Keratinocyte (primary cell): ENCODE results near the gene P2RX2. TPM values are rescaled to one million over a fixed set of nuclear protein-coding genes. Genes with fewer than 3 reads are reported as not detected.

Source experiments
- DNase-seq: peaks from one replicate; pipeline ENCODE4 v3.0.0-alpha.2; 2011; ENCODE audit warnings: low read depth, missing footprints, low spot score
- FAIRE-seq: peaks from 2 replicates; lab custom pipeline; 2011; peaks lifted over from hg19 to GRCh38; lab: Jason Lieb, UNC
- H2AFZ ChIP-seq: 2 replicates; pipeline ENCODE4 v1.6.0; 2012; ENCODE audit warnings: low read length, control low read depth, inconsistent platforms; ENCODE audit not compliant: control insufficient read depth
- H3K27ac ChIP-seq: 2 replicates; pipeline ENCODE4 v1.5.1; 2011; ENCODE audit warnings: low read length; ENCODE audit not compliant: control insufficient read depth, insufficient read depth
- H3K27me3 ChIP-seq: 3 replicates; pipeline ENCODE4 v1.6.0; 2011; ENCODE audit warnings: low read length; ENCODE audit not compliant: control insufficient read depth, insufficient read depth; ENCODE audit errors: extremely low read depth
- H3K36me3 ChIP-seq, 2 experiments: 2 replicates in 1 of 2; 3 replicates in 1 of 2; pipeline ENCODE4 v1.5.1; 2011; ENCODE audit warnings: low read length in 2 of 2, mild to moderate bottlenecking in 1 of 2; ENCODE audit not compliant: control insufficient read depth in 2 of 2, insufficient read depth in 2 of 2; ENCODE audit errors: extremely low read depth in 1 of 2
- H3K4me1 ChIP-seq: 3 replicates; pipeline ENCODE4 v1.5.1; 2011; ENCODE audit warnings: low read length; ENCODE audit not compliant: control insufficient read depth, insufficient read depth; ENCODE audit errors: extremely low read depth
- H3K4me2 ChIP-seq: 3 replicates; pipeline ENCODE4 v1.6.0; 2011; ENCODE audit warnings: low read depth, low read length; ENCODE audit not compliant: control insufficient read depth, insufficient read depth; ENCODE audit errors: extremely low read depth
- H3K4me3 ChIP-seq, 3 experiments: fragments of 200-600 bp in 1 of 3; sonication (generic) in 1 of 3; 2 replicates in 2 of 3; 3 replicates in 1 of 3; pipeline ENCODE4 v1.5.1; 2011 to 2016; ENCODE audit warnings: low read length in 3 of 3, mild to moderate bottlenecking in 3 of 3, control low read depth in 2 of 3, inconsistent platforms in 1 of 3, low read depth in 1 of 3, mixed read lengths in 1 of 3, mixed run types in 1 of 3, moderate library complexity in 1 of 3; ENCODE audit not compliant: control insufficient read depth in 2 of 3, insufficient read depth in 2 of 3; ENCODE audit errors: extremely low read depth in 1 of 3
- H3K79me2 ChIP-seq: 2 replicates; pipeline ENCODE4 v1.6.0; 2012; ENCODE audit warnings: low read length; ENCODE audit not compliant: control insufficient read depth, insufficient read depth
- H3K9ac ChIP-seq: 3 replicates; pipeline ENCODE4 v1.6.0; 2011; ENCODE audit warnings: low read length; ENCODE audit not compliant: control insufficient read depth, insufficient read depth; ENCODE audit errors: extremely low read depth
- H3K9me1 ChIP-seq: 3 replicates; pipeline ENCODE4 v1.6.0; 2011; ENCODE audit warnings: low read length; ENCODE audit not compliant: control insufficient read depth, insufficient read depth; ENCODE audit errors: extremely low read depth
- H3K9me3 ChIP-seq: 2 replicates; pipeline ENCODE4 v1.5.1; 2012; ENCODE audit warnings: low read depth, low read length; ENCODE audit not compliant: control insufficient read depth
- H4K20me1 ChIP-seq: 3 replicates; pipeline ENCODE4 v1.6.0; 2011; ENCODE audit warnings: low read length; ENCODE audit not compliant: control insufficient read depth, insufficient read depth; ENCODE audit errors: extremely low read depth
- CTCF ChIP-seq, 3 experiments: IDR thresholded peaks in 1 of 3; conservative IDR thresholded peaks in 1 of 3; optimal IDR thresholded peaks in 1 of 3; 2 replicates in 2 of 3; 3 replicates in 1 of 3; pipeline versions ENCODE3 to v1.5.1; 2011; ENCODE audit warnings: low read length in 3 of 3, mild to moderate bottlenecking in 3 of 3, moderate library complexity in 2 of 3, control low read depth in 1 of 3, inconsistent platforms in 1 of 3; ENCODE audit not compliant: insufficient read depth in 2 of 3; ENCODE audit errors: extremely low read depth in 1 of 3
- EZH2 ChIP-seq: IDR thresholded peaks from one replicate; pipeline ENCODE4 v1.6.1; 2012; ENCODE audit warnings: inconsistent platforms, mild to moderate bottlenecking, low read length, moderate library complexity
- dilution Hi-C: fragments of 300-500 bp; cut with MboI; formaldehyde crosslinking; loops from one replicate; pipeline ENCODE4 v1.7.0; 2020; ENCODE audit warnings: low sequenced_read_pairs; ENCODE audit not compliant: extremely low pct_ligation_motif_present
- polyA plus RNA-seq, 5 experiments: library from polyadenylated mRNA; depleted of rRNA in 3 of 5; stranded (reverse) in 3 of 5; stranded (forward) in 1 of 5; unstranded in 1 of 5; fragments of >200 nt; gene quantifications; 1 replicate in 1 of 5; 2 replicates in 3 of 5; 3 replicates in 1 of 5; pipeline versions ENCODE4 v1.2.1 to v1.2.3, GENCODE V29; 2011 to 2012; ENCODE audit warnings: missing spikeins in 2 of 5, low read depth in 1 of 5, low replicate concordance in 1 of 5

The P2RX2 gene
- polyA plus RNA-seq, 1 donor (not counting 4 experiments of a cell fraction or from before 2014, with no cell fraction given), result not detected

- Histone ChIP-seq H3K79me2 (no peaks in the 10 kb centered on the region), H3K9me1 (no peaks in the 10 kb centered on the region), H3K27me3 (peaks cover 23% of the 10 kb centered on the region), H3K4me1 (no peaks in the 10 kb centered on the region), H3K4me3 (no peak overlapping the region), H3K36me3 (peaks cover 4 to 15% of the 10 kb centered on the region in 2 experiments), H3K27ac (no peak overlapping the region), H4K20me1 (no peaks in the 10 kb centered on the region), H2AFZ (no peak overlapping the region), H3K9ac (no peak overlapping the region), H3K9me3 (no peaks in the 10 kb centered on the region), H3K4me2 (no peak overlapping the region)
- no peak for TF ChIP-seq CTCF (optimal IDR thresholded peaks at IDR 0.05 in 1 of 3, IDR thresholded peaks at IDR 0.05 in 1 of 3, conservative IDR thresholded peaks at IDR 0.05 in 1 of 3; ENCODE audit: extremely low read depth in 1 of 3, insufficient read depth in 2 of 3, low read length in 3 of 3)
- no peak for TF ChIP-seq EZH2
- DNase-seq (no peak), FAIRE-seq (no peak)
- dilution Hi-C loops, result no loop called here
Observed at GRCh38 chr12:132623072-132623869, 4.7 kb downstream of the P2RX2 start.

GRCh38 chr12:132624186-132624855 is 5.7 kb downstream of the P2RX2 start:
- Histone ChIP-seq H3K79me2 (no peaks in the 10 kb centered on the region), H3K9ac (no peak overlapping the region), H3K4me1 (no peaks in the 10 kb centered on the region), H4K20me1 (no peaks in the 10 kb centered on the region), H3K9me1 (no peaks in the 10 kb centered on the region), H3K4me3 (no peak overlapping the region), H3K36me3 (peaks cover 4 to 15% of the 10 kb centered on the region in 2 experiments), H3K27ac (no peak overlapping the region), H3K4me2 (no peak overlapping the region), H3K27me3 (peaks cover 19% of the 10 kb centered on the region), H2AFZ (no peak overlapping the region), H3K9me3 (no peaks in the 10 kb centered on the region)
- DNase-seq (no peak), FAIRE-seq (no peak)
- dilution Hi-C loops, result no loop called here
- TF ChIP-seq CTCF (optimal IDR thresholded peaks at IDR 0.05 in 1 of 3, IDR thresholded peaks at IDR 0.05 in 1 of 3, conservative IDR thresholded peaks at IDR 0.05 in 1 of 3; ENCODE audit: extremely low read depth in 1 of 3, insufficient read depth in 2 of 3, low read length in 3 of 3) (no peak), EZH2 (no peak)
